ENCODE measurements around the gene BCAS3.

Gene BCAS3

GRCh38 chr17:61251939-61252865 is 574.6 kb downstream of the BCAS3 start:
- Mint-ChIP-seq H3K4me3 (no peak overlapping the region), H3K27ac (peak overlapping the region; percentile 30), H3K36me3 (peaks cover 6% of the 10 kb centered on the region), H3K9me3 (no peaks in the 10 kb centered on the region), H3K4me1 (peaks cover 7% of the 10 kb centered on the region), H3K27me3 (no peaks in the 10 kb centered on the region)
- no peak for ATAC-seq

GRCh38 chr17:61253362-61253761 is 575.7 kb downstream of the BCAS3 start:
- no peaks in the 10 kb centered on the region for H3K9me3 Mint-ChIP-seq
- peaks cover 7% of the 10 kb centered on the region for H3K4me1 Mint-ChIP-seq
- H3K4me3 Mint-ChIP-seq = no peak overlapping the region
- peaks cover 6% of the 10 kb centered on the region for H3K36me3 Mint-ChIP-seq
- no peaks in the 10 kb centered on the region for H3K27me3 Mint-ChIP-seq
- ATAC-seq = no peak
- no peak overlapping the region for H3K27ac Mint-ChIP-seq

- peaks cover 6% of the 10 kb centered on the region for H3K36me3 Mint-ChIP-seq
- H3K4me3 Mint-ChIP-seq = no peak overlapping the region
- H3K27me3 Mint-ChIP-seq = no peaks in the 10 kb centered on the region
- H3K4me1 Mint-ChIP-seq = peaks cover 7% of the 10 kb centered on the region
- no peak overlapping the region for H3K27ac Mint-ChIP-seq
- no peaks in the 10 kb centered on the region for H3K9me3 Mint-ChIP-seq
- ATAC-seq = no peak
Observed at GRCh38 chr17:61253937-61254574, 576.4 kb downstream of the BCAS3 start.

- Mint-ChIP-seq H3K4me1 (peaks cover 7% of the 10 kb centered on the region), H3K36me3 (peaks cover 6% of the 10 kb centered on the region), H3K27me3 (no peaks in the 10 kb centered on the region), H3K27ac (peak overlapping the region; percentile 23), H3K4me3 (no peak overlapping the region), H3K9me3 (no peaks in the 10 kb centered on the region)
- no peak for ATAC-seq
Observed at GRCh38 chr17:61254904-61255303, 577.3 kb downstream of the BCAS3 start.

GRCh38 chr17:61255647-61256046 is 578.0 kb downstream of the BCAS3 start:
- Mint-ChIP-seq H3K27ac (peak overlapping the region; percentile 23), H3K4me1 (peaks cover 5% of the 10 kb centered on the region), H3K9me3 (no peaks in the 10 kb centered on the region), H3K36me3 (peaks cover 6% of the 10 kb centered on the region), H3K27me3 (no peaks in the 10 kb centered on the region), H3K4me3 (no peak overlapping the region)
- no peak for ATAC-seq

DNA sequence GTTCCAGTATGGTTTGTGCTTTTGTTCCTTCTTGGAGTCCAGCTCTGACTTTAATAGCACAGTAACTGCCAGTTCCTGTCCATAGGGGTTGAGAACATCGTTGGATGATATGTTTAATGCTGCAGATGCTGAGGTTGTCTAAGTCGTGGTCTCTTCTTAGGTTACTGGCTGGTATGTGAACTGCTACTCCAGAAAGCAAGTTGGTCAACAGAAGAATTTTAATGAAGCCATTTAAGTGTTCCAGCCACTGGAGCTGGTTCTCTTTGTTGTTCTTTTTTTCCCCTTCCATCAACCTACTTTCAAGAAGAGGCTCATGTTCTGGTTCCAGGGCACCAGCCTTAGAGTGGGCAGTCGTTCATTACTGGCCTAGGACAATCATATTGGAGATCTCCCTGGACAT is 581.7 kb downstream of the BCAS3 start:
- ATAC-seq = no peak
- H3K36me3 Mint-ChIP-seq = peaks cover 6% of the 10 kb centered on the region
- no peaks in the 10 kb centered on the region for H3K27me3 Mint-ChIP-seq
- no peaks in the 10 kb centered on the region for H3K4me1 Mint-ChIP-seq
- H3K9me3 Mint-ChIP-seq = no peaks in the 10 kb centered on the region
- no peak overlapping the region for H3K4me3 Mint-ChIP-seq
- H3K27ac Mint-ChIP-seq = no peak overlapping the region

- Mint-ChIP-seq H3K27me3 (no peaks in the 10 kb centered on the region), H3K4me3 (no peak overlapping the region), H3K36me3 (peaks cover 2% of the 10 kb centered on the region), H3K4me1 (no peaks in the 10 kb centered on the region), H3K27ac (no peak overlapping the region), H3K9me3 (no peaks in the 10 kb centered on the region)
- ATAC-seq = no peak
Observed at GRCh38 chr17:61260071-61260797, 582.6 kb downstream of the BCAS3 start.

- Mint-ChIP-seq H3K9me3 (no peaks in the 10 kb centered on the region), H3K36me3 (no peaks in the 10 kb centered on the region)
- no peak for ATAC-seq
Observed at GRCh38 chr17:61261001-61261637, 583.5 kb downstream of the BCAS3 start.

GRCh38 chr17:61265397-61265796 is 587.7 kb downstream of the BCAS3 start:
- no peak for ATAC-seq
- H3K27ac Mint-ChIP-seq = no peak overlapping the region
- H3K9me3 Mint-ChIP-seq = no peaks in the 10 kb centered on the region

More at GRCh38 chr17:61261001-61261637, 583.5 kb downstream of the BCAS3 start:
- Mint-ChIP-seq H3K4me1 (no peaks in the 10 kb centered on the region), H3K4me3 (no peak overlapping the region), H3K27me3 (no peaks in the 10 kb centered on the region), H3K27ac (no peak overlapping the region)

DNA sequence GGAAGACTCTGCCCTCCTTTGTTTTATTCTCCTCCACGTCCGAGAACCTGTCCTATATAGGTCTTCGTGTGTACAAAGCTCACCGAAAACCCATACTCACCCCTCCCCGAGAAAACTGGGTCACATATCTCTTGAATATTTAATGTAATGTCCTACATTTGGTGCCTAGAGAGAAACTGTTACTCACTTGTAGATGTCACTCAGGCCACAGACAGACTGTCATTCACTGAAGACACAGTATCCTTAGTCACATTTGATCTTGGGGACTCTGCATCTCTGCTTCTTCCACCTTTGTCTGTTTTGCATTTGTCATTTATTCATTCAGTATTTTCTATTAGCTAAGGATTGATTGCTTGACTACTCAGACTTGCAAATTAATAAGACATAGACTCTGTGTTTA is 590.2 kb downstream of the BCAS3 start:
- H3K36me3 Mint-ChIP-seq = peaks cover 5% of the 10 kb centered on the region
- no peaks in the 10 kb centered on the region for H3K27me3 Mint-ChIP-seq
- H3K4me3 Mint-ChIP-seq = no peak overlapping the region
- no peak for ATAC-seq
- H3K4me1 Mint-ChIP-seq = peaks cover 6% of the 10 kb centered on the region
- no peak overlapping the region for H3K27ac Mint-ChIP-seq
- no peaks in the 10 kb centered on the region for H3K9me3 Mint-ChIP-seq

More at GRCh38 chr17:61265397-61265796, 587.7 kb downstream of the BCAS3 start:
- H3K36me3 Mint-ChIP-seq = no peaks in the 10 kb centered on the region
- no peaks in the 10 kb centered on the region for H3K27me3 Mint-ChIP-seq
- no peaks in the 10 kb centered on the region for H3K4me1 Mint-ChIP-seq
- no peak overlapping the region for H3K4me3 Mint-ChIP-seq

DNA sequence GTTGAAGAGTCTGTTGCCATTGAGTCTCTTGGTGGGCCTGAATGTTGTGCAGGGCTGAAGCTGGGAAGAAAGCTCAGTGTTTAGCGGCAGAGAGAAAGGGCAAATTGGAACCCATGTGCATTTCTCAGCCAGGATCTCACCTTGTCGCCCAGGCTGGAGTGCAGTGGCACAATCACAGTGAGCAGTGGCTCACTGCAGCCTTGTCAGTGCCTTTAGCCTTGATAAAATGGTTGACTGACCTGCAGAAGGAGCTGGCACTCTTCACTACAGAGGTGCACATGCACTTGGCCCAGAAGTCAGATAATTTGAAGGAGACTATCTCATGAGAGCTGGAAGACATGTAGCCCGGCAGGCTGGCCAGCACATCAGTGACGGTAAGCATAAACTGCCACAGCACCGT is 597.7 kb downstream of the BCAS3 start:
- no peak for ATAC-seq
- no peaks in the 10 kb centered on the region for H3K27me3 Mint-ChIP-seq
- no peak overlapping the region for H3K4me3 Mint-ChIP-seq
- H3K36me3 Mint-ChIP-seq = peaks cover 22% of the 10 kb centered on the region
- H3K9me3 Mint-ChIP-seq = no peaks in the 10 kb centered on the region
- no peak overlapping the region for H3K27ac Mint-ChIP-seq
- H3K4me1 Mint-ChIP-seq = peaks cover 25% of the 10 kb centered on the region

DNA sequence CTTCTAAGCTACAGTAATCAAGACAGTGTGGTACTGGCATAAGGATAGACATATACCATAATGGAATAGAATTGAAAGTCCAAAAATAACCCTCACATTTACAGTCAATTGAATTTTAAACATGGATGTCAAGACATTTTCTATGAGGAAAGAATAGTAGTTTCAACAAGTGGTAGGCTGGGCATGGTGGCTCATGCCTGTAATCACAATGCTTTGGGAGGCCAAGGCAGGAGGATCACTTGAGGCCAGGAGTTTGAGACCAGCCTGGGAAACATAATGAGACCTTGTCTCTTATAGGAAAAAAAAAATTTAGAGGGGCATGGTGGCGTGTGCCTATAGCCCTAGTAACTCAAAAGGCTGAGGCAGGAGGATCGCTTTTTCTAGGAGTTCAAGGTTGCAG is 599.2 kb downstream of the BCAS3 start:
- Mint-ChIP-seq H3K4me1 (peaks cover 25% of the 10 kb centered on the region), H3K27ac (no peak overlapping the region), H3K9me3 (no peaks in the 10 kb centered on the region)

DNA sequence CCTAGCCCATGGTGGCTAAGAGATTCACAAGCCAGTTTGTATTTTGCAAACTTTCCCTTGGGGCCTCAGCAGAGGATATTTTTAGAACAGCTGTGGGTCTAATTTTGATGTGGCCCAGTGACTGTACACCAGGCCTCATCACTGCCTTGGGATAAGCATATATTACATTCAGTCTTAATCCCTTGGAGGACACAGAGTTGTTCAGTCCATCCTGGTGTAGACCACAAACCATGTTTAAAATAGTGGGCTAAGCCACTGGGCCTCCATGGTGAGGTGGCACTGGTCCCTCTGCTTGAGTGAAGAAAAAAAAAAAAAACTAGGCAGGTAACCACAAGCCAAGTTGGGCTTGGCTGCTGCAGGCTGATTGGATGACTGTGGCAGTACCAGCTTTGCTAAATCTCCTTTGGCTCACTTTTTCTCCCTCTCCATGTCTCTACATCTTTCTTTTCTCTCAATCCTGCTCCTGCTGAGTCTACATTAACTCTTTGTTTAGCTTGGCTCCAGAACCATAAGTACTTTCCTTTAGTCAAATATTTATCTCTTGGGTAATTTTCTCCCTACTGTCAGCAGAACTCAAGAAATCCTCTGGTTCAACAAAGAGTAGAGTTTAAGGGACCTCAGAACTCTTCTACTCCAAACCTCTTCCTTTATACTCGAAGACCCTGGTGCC is 602.0 kb downstream of the BCAS3 start:
- H3K27ac Mint-ChIP-seq = no peak overlapping the region
- H3K9me3 Mint-ChIP-seq = no peaks in the 10 kb centered on the region
- peaks cover 16% of the 10 kb centered on the region for H3K4me1 Mint-ChIP-seq
- H3K27me3 Mint-ChIP-seq = no peaks in the 10 kb centered on the region
- peaks cover 25% of the 10 kb centered on the region for H3K36me3 Mint-ChIP-seq
- peak; percentile 58 for ATAC-seq
- no peak overlapping the region for H3K4me3 Mint-ChIP-seq

More for the DNA sequence above, 599.2 kb downstream of the BCAS3 start:
- peaks cover 22% of the 10 kb centered on the region for H3K36me3 Mint-ChIP-seq
- no peak for ATAC-seq
- H3K27me3 Mint-ChIP-seq = no peaks in the 10 kb centered on the region
- H3K4me3 Mint-ChIP-seq = no peak overlapping the region

DNA sequence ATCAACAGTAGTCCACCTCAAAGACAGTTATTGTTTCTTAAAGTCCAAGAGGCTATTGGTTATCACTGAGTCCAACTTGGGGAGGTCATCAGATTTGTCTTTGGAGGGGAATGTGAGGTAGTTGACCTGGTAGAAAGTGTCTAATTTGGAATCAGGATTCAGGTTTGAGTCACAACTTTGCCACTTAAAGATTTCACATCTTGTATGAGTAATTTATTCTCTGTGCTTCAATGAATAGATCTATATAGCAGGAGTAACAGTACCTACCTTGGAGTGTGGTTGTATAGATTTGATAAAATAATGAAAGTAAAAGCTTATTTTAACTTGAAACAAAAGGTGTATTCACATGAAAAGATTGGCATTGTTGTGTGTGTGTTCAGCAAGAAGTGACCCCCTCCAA is 602.7 kb downstream of the BCAS3 start:
- Mint-ChIP-seq H3K36me3 (peaks cover 27% of the 10 kb centered on the region), H3K27ac (no peak overlapping the region), H3K4me1 (peaks cover 16% of the 10 kb centered on the region), H3K27me3 (no peaks in the 10 kb centered on the region), H3K9me3 (no peaks in the 10 kb centered on the region), H3K4me3 (no peak overlapping the region)
- no peak for ATAC-seq

All from stimulated activated memory B cell treated with anti-CD40 and anti-IgM and Interleukin-4, amounts not matched to agents 10 μg/mL and 1 μg/mL and 100 μg/mL, for 72 hours (primary cell).